Stimulated activated CD8-positive, alpha-beta memory T cell treated with anti-CD3 and anti-CD28 coated beads, Interleukin-15, amount 100 ng/mL, for 24 hours (primary cell): ENCODE measurements around the gene IL2RA.

Experiments
- DNase-seq: peaks from one replicate; pipeline ENCODE4 v3.0.0-alpha.2; 2020; ENCODE audit warnings: low read depth

IL2RA gene

GRCh38 chr10:6038071-6038631, 24.0 kb downstream of the IL2RA start:
- no peak for DNase-seq

GRCh38 chr10:6037422-6037821, 24.7 kb downstream of the IL2RA start:
- no peak for DNase-seq

- DNase-seq = no peak
Observed at GRCh38 chr10:6036861-6037321, 25.3 kb downstream of the IL2RA start.

- DNase-seq = no peak
Observed at GRCh38 chr10:6035931-6036575, 26.1 kb downstream of the IL2RA start.

GRCh38 chr10:6035101-6035834, 26.9 kb downstream of the IL2RA start:
- DNase-seq = no peak

- DNase-seq = no peak
Observed at GRCh38 chr10:6034371-6034770, 27.8 kb downstream of the IL2RA start.

GRCh38 chr10:6033954-6034353, 28.2 kb downstream of the IL2RA start:
- DNase-seq = no peak

GRCh38 chr10:6030940-6031339, 31.2 kb downstream of the IL2RA start:
- DNase-seq = no peak

GRCh38 chr10:6030217-6030616, 31.9 kb downstream of the IL2RA start:
- no peak for DNase-seq

GRCh38 chr10:6027929-6028328, 34.2 kb downstream of the IL2RA start:
- no peak for DNase-seq

GRCh38 chr10:6025683-6026255, 36.4 kb downstream of the IL2RA start:
- DNase-seq = no peak

GRCh38 chr10:6024334-6024682, 37.9 kb downstream of the IL2RA start:
- DNase-seq = no peak

GRCh38 chr10:6023661-6024333, 38.4 kb downstream of the IL2RA start:
- no peak for DNase-seq

GRCh38 chr10:6022660-6023059, 39.5 kb downstream of the IL2RA start:
- no peak for DNase-seq

- DNase-seq = no peak
Observed at GRCh38 chr10:6020826-6021225, 41.3 kb downstream of the IL2RA start.

- no peak for DNase-seq
Observed at GRCh38 chr10:6019796-6020195, 42.4 kb downstream of the IL2RA start.

- DNase-seq = no peak
Observed at GRCh38 chr10:6019010-6019782, 43.0 kb downstream of the IL2RA start.

- DNase-seq = no peak
Observed at GRCh38 chr10:6018422-6018821, 43.7 kb downstream of the IL2RA start.

- DNase-seq = no peak
Observed at GRCh38 chr10:6017781-6018354, 44.3 kb downstream of the IL2RA start.

GRCh38 chr10:6014241-6014761, 47.9 kb downstream of the IL2RA start:
- DNase-seq = no peak
